HG03571 (cell line): ENCODE measurements around the gene COL2A1.

Source experiments
- ATAC-seq: cut with Tn5 transposase; IDR thresholded peaks from one replicate; pipeline ENCODE4 v1.9.1; 2021; ENCODE audit not compliant: unreplicated experiment

The COL2A1 gene

GRCh38 chr12:48004053-48004941 is at the start of gene COL2A1:
Gene COL2A1 (minus strand): TSS chr12:48004476. CDS start chr12:48004321, 155 bp downstream.
- ATAC-seq, result no peak

- ATAC-seq, result no peak
These were observed 49.6 kb upstream of the COL2A1 start for GRCh38 chr12:48053883-48054282.

GRCh38 chr12:48053122-48053521 is 48.8 kb upstream of the COL2A1 start:
- no peak for ATAC-seq

- no peak for ATAC-seq
These were observed 47.4 kb upstream of the COL2A1 start for GRCh38 chr12:48051681-48052080.

GRCh38 chr12:48050174-48050573 is 45.9 kb upstream of the COL2A1 start:
- no peak for ATAC-seq

GRCh38 chr12:48045965-48046518 is 41.8 kb upstream of the COL2A1 start:
- ATAC-seq, result no peak

- ATAC-seq, result no peak
These were observed 41.0 kb upstream of the COL2A1 start for GRCh38 chr12:48045061-48045846.

GRCh38 chr12:48044396-48044795 is 40.1 kb upstream of the COL2A1 start:
- ATAC-seq, result no peak

- no peak for ATAC-seq
These were observed 39.5 kb upstream of the COL2A1 start for GRCh38 chr12:48043771-48044170.

GRCh38 chr12:48041591-48042423 is 37.5 kb upstream of the COL2A1 start:
- no peak for ATAC-seq

- ATAC-seq, result no peak
These were observed 36.1 kb upstream of the COL2A1 start for GRCh38 chr12:48040354-48040753.

GRCh38 chr12:48039151-48039550 is 34.9 kb upstream of the COL2A1 start:
- no peak for ATAC-seq

- ATAC-seq, result no peak
These were observed 33.8 kb upstream of the COL2A1 start for GRCh38 chr12:48038085-48038484.

- ATAC-seq, result no peak
These were observed 33.1 kb upstream of the COL2A1 start for GRCh38 chr12:48037267-48037915.

GRCh38 chr12:48036818-48037217 is 32.5 kb upstream of the COL2A1 start:
- ATAC-seq, result no peak

- ATAC-seq, result no peak
These were observed 30.8 kb upstream of the COL2A1 start for GRCh38 chr12:48034835-48035805.

- ATAC-seq, result no peak
These were observed 29.2 kb upstream of the COL2A1 start for GRCh38 chr12:48033451-48033850.

- no peak for ATAC-seq
These were observed 28.3 kb upstream of the COL2A1 start for GRCh38 chr12:48032597-48032996.
